Activated naive CD8-positive, alpha-beta T cell treated with anti-CD3 and anti-CD28 coated beads, Interleukin-2, amount 10 ng/mL, durations not matched to agents 7 days and 5 days (primary cell): ENCODE measurements around the gene PAX5. TPM values are rescaled to one million over a fixed set of nuclear protein-coding genes. Genes with fewer than 3 reads are reported as not detected.

Experiments used
- ATAC-seq: fragments of 150-1000 bp; cut with Tn5 transposase; one replicate; pipeline ENCODE4 v1.10.0; 2021; ENCODE audit warnings: low read depth, moderate library complexity
- POLR2A ChIA-PET: fragments of 350-600 bp; sonication (Branson Sonifier 250); formaldehyde crosslinking; loops from one replicate; lab custom pipeline; 2021; ENCODE audit warnings: antibody characterized with exemption; lab: Charles Lee
- DNase-seq: peaks from one replicate; pipeline ENCODE4 v3.0.0; 2021
- H3K27ac Mint-ChIP-seq: one replicate; pipeline ENCODE4 v1.8.0; 2022; ENCODE audit warnings: mild to moderate bottlenecking, mixed read lengths
- H3K27me3 Mint-ChIP-seq: one replicate; pipeline ENCODE4 v1.8.0; 2022; ENCODE audit warnings: mild to moderate bottlenecking, moderate library complexity, mixed read lengths
- H3K36me3 Mint-ChIP-seq: one replicate; pipeline ENCODE4 v1.8.0; 2021; ENCODE audit warnings: mild to moderate bottlenecking, mixed read lengths
- H3K4me1 Mint-ChIP-seq: one replicate; pipeline ENCODE4 v1.8.0; 2021; ENCODE audit warnings: mixed read lengths
- H3K4me3 Mint-ChIP-seq: one replicate; pipeline ENCODE4 v1.8.0; 2022; ENCODE audit warnings: mild to moderate bottlenecking, moderate library complexity, mixed read lengths
- H3K9me3 Mint-ChIP-seq: one replicate; pipeline ENCODE4 v1.8.0; 2021; ENCODE audit warnings: mixed read lengths
- total RNA-seq, 2 experiments: library from RNA; stranded (reverse); gene quantifications; one replicate each; pipeline ENCODE4 v1.2.3, GENCODE V29; 2021

Gene PAX5
- total RNA-seq, 2 experiments from 2014 or later: 0.89 to 1.1 TPM

- H3K9me3 Mint-ChIP-seq: peaks cover 4% of the 10 kb centered on the region
These were observed 103.1 kb downstream of the PAX5 start for GRCh38 chr9:36930941-36931340.

GRCh38 chr9:36929350-36929675 lies 104.8 kb downstream of the PAX5 start:
- H3K9me3 Mint-ChIP-seq: peaks cover 4% of the 10 kb centered on the region
- H3K36me3 Mint-ChIP-seq: no peaks in the 10 kb centered on the region
- no peak overlapping the region for H3K27ac Mint-ChIP-seq
- peaks cover 14% of the 10 kb centered on the region for H3K4me1 Mint-ChIP-seq
- DNase-seq: no peak
- H3K4me3 Mint-ChIP-seq: no peak overlapping the region
- peaks cover 25% of the 10 kb centered on the region for H3K27me3 Mint-ChIP-seq
- no peak for ATAC-seq
- POLR2A ChIA-PET: no interaction called here

More at GRCh38 chr9:36930941-36931340, 103.1 kb downstream of the PAX5 start:
- Mint-ChIP-seq H3K27ac (no peak overlapping the region), H3K4me1 (peaks cover 12% of the 10 kb centered on the region), H3K27me3 (peaks cover 15% of the 10 kb centered on the region), H3K4me3 (no peak overlapping the region), H3K36me3 (no peaks in the 10 kb centered on the region)
- ATAC-seq: no peak
- POLR2A ChIA-PET: no interaction called here
- DNase-seq: no peak

DNA sequence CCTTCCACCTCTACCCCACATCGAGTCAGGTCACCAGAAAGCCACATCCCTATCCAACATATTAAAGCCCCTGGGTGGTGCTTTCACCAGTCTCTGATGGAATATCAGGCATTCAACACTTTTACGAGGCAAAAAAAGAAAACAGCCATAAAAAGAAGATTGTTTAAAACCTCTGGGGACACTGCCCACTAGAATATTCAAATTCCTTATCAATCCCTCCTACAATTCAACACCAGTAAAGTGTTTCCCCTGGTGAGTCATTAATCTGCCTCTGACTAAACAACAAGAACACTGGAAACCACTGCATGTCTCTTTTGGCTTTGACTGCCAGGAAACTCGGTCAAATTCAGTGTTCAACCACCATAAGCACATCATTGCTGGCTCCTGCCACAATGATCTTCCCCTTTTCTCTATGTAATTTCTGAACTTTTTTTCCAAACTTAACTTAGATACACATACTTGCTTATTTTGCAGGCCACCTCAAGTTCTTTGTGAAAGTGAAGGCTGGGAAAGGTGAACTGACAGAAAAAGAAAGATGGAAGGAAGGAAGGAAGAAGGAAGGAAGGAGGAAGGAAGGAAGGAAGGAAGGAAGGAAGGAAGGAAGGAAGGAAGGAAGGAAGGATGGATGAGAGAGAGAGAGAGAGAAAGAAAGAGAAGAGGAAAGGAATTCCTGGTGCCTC lies 105.3 kb downstream of the PAX5 start:
- no peak overlapping the region for H3K27ac Mint-ChIP-seq
- peaks cover 17% of the 10 kb centered on the region for H3K4me1 Mint-ChIP-seq
- POLR2A ChIA-PET: no interaction called here
- H3K36me3 Mint-ChIP-seq: no peaks in the 10 kb centered on the region
- peak overlapping the region; percentile 37 for H3K4me3 Mint-ChIP-seq
- DNase-seq (no peak), ATAC-seq (peak; percentile 56)
- H3K27me3 Mint-ChIP-seq: peaks cover 25% of the 10 kb centered on the region
- H3K9me3 Mint-ChIP-seq: peaks cover 4% of the 10 kb centered on the region

DNA sequence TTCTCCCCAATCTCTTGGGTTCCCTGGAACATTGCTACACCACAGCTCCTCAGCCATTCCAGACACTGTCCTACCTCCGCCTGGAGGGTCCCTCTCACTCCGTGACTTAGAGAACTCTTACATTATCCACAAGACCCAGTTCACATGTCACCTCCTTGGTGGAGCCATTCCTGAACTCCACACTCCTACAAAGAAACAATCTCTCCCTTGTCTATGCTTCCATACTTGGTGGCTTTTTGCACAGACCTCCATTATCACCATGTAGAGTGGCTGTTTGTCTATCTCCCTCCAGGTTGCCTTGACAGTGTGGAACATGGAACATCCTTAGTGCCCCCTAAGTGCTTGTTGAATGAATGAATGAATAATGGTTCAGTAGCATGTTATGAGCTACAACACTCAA lies 105.9 kb downstream of the PAX5 start:
- Mint-ChIP-seq H3K9me3 (peaks cover 4% of the 10 kb centered on the region), H3K27me3 (peaks cover 25% of the 10 kb centered on the region)
- ATAC-seq: no peak

DNA sequence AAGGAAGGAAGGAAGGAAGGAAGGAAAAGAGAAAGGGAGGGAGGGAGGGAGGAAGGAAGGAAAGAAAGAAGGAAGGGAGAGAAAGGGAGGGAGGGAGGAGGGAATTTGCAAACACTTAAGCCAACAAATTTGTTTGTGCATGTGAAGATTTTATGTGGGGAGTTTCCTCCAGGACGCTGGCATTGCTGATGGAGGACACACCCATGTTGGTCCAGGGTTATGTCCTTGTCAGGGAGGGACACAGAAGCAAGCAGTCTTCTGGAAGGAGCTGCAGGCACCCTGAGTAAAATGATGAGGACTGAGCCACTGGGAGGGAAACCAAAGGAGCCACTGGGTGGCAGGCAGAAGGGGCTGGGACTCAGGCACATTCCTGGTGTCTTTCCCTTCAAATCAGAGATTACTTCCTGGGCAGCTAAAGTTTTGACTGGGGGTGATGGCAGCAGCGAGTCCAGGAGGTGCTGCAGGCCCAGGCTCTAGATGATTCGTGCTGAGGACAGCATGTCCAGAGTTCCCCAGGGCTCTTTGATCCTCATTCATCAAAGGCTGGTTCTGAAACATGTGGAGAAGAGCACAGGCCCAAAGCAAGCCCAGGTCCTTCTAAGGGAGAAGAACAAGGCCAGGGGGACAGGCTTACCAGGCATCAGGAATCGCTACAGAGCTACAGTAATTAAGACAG lies 109.2 kb downstream of the PAX5 start:
- Mint-ChIP-seq H3K27ac (no peak overlapping the region), H3K4me3 (no peak overlapping the region), H3K36me3 (no peaks in the 10 kb centered on the region), H3K4me1 (peaks cover 24% of the 10 kb centered on the region), H3K27me3 (peaks cover 31% of the 10 kb centered on the region), H3K9me3 (no peaks in the 10 kb centered on the region)
- ATAC-seq: no peak
- no peak for DNase-seq
- POLR2A ChIA-PET: no interaction called here

More for the DNA sequence above, 105.9 kb downstream of the PAX5 start:
- Mint-ChIP-seq H3K4me3 (no peak overlapping the region), H3K4me1 (peaks cover 21% of the 10 kb centered on the region), H3K36me3 (no peaks in the 10 kb centered on the region), H3K27ac (no peak overlapping the region)
- DNase-seq: no peak
- POLR2A ChIA-PET: no interaction called here

GRCh38 chr9:36924071-36924470 lies 110.0 kb downstream of the PAX5 start:
- no peak overlapping the region for H3K4me3 Mint-ChIP-seq
- ATAC-seq (peak; percentile 60), DNase-seq (no peak)
- peaks cover 33% of the 10 kb centered on the region for H3K27me3 Mint-ChIP-seq
- POLR2A ChIA-PET: no interaction called here
- peaks cover 21% of the 10 kb centered on the region for H3K4me1 Mint-ChIP-seq
- no peaks in the 10 kb centered on the region for H3K9me3 Mint-ChIP-seq
- H3K27ac Mint-ChIP-seq: no peak overlapping the region
- no peaks in the 10 kb centered on the region for H3K36me3 Mint-ChIP-seq

DNA sequence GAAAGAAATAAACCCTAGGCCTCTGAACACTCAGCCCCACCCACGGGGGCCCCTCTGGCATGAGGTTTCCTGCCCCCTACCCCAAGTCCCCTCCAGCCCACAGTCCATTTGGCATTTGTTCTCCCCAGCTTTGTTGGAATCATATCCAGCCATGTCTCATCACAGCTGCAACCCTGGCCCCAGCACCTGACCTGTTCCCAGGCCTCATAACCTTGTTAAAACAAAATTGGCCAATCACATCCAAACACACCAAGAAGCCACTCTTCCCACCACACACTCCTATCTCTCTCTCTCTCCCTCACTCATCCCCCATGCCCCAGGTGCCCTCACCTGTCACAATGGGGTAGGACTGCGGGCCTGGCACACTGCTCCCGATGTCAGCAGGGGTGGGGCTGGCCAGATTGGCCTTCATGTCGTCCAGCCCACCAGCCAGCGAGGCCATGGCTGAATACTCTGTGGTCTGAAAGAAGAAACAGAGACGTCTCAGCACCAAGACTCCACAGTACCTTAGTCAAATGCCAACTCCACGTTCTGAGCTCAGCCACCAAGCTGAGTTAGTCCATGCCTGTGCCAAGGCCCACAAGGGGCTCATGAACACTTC lies 110.9 kb downstream of the PAX5 start:
- ATAC-seq: no peak
- Mint-ChIP-seq H3K4me1 (peaks cover 13% of the 10 kb centered on the region), H3K9me3 (no peaks in the 10 kb centered on the region), H3K4me3 (no peak overlapping the region), H3K27ac (no peak overlapping the region), H3K36me3 (no peaks in the 10 kb centered on the region), H3K27me3 (peaks cover 36% of the 10 kb centered on the region)
- DNase-seq: no peak
- POLR2A ChIA-PET: no interaction called here

DNA sequence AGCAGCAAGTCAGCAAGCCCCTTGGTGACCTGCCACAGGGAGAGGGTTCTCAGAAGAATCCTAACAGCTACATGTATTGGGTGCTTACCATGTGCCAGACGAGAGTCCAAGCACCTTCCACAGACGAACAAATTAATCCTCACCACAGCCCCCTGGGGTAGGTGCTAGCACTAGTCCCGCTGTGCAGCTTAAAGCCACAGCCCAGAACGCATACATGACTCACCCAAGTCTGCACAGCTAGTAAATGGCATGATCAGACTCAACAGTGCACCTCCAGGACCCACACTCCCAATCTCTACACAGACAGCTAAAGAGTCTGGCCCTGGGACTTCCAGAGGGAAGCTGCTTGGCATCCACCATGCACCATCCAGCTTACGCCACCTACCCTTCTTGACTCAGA lies 111.5 kb downstream of the PAX5 start:
- Mint-ChIP-seq H3K36me3 (no peaks in the 10 kb centered on the region), H3K4me3 (no peak overlapping the region), H3K9me3 (no peaks in the 10 kb centered on the region), H3K27me3 (peaks cover 36% of the 10 kb centered on the region), H3K27ac (no peak overlapping the region), H3K4me1 (peaks cover 13% of the 10 kb centered on the region)
- ATAC-seq: no peak
- POLR2A ChIA-PET: no interaction called here
- no peak for DNase-seq

GRCh38 chr9:36914212-36914577 lies 119.9 kb downstream of the PAX5 start:
- no peak for ATAC-seq
- DNase-seq: no peak
- Mint-ChIP-seq H3K27ac (no peak overlapping the region), H3K36me3 (no peaks in the 10 kb centered on the region), H3K4me1 (no peaks in the 10 kb centered on the region), H3K9me3 (no peaks in the 10 kb centered on the region), H3K4me3 (no peak overlapping the region), H3K27me3 (peaks cover 29% of the 10 kb centered on the region)
- POLR2A ChIA-PET: no interaction called here

DNA sequence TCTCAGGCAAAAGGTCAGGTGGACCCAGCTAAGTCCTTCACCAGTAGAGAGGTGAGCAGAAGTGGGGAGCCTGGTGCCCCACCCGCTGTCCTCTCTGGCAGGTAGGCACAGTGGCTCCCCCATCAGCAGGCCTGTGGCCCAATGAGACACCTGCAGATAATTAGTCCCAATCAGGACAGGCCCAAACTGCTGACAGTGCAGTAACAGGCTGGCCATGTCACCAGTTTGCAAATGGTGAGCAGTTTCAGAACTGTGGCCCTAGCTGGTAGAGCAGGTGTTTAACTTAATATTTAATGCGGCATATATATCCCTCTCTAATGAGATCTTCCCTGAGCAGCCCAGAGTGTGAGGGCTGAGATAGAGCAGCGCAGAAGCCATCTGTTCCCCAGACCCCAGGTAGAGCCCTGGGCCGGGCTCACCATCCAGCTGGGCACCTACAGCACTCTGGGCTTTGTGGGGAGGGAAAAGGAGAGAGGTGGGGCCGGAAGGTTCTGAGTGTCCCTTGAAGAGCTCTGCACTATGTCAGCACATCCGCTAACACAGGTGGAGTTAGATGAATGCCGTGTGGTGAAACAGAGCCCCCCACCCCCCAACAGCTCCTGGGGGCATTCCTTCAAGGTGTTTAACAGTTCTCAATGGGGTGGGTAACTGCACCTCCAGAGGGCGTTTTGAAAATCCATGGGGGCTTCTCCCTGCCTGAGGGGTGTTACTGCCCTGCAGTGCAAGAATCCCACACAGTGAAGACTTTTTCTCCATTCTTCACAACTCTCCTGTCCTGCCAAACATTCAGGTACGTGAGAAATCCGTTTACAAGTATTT lies 120.5 kb downstream of the PAX5 start:
- Mint-ChIP-seq H3K27ac (no peak overlapping the region), H3K9me3 (no peaks in the 10 kb centered on the region), H3K27me3 (peaks cover 24% of the 10 kb centered on the region), H3K4me3 (no peak overlapping the region), H3K4me1 (no peaks in the 10 kb centered on the region), H3K36me3 (no peaks in the 10 kb centered on the region)
- ATAC-seq (no peak), DNase-seq (no peak)
- POLR2A ChIA-PET: no interaction called here

GRCh38 chr9:36912620-36913019 lies 121.4 kb downstream of the PAX5 start:
- Mint-ChIP-seq H3K27me3 (peaks cover 25% of the 10 kb centered on the region), H3K9me3 (no peaks in the 10 kb centered on the region), H3K4me1 (no peaks in the 10 kb centered on the region), H3K4me3 (no peak overlapping the region), H3K27ac (no peak overlapping the region), H3K36me3 (no peaks in the 10 kb centered on the region)
- ATAC-seq (no peak), DNase-seq (no peak)
- POLR2A ChIA-PET: no interaction called here

- Mint-ChIP-seq H3K36me3 (no peaks in the 10 kb centered on the region), H3K9me3 (no peaks in the 10 kb centered on the region), H3K27ac (no peak overlapping the region), H3K27me3 (peaks cover 32% of the 10 kb centered on the region), H3K4me3 (no peak overlapping the region), H3K4me1 (no peaks in the 10 kb centered on the region)
- DNase-seq (no peak), ATAC-seq (no peak)
- POLR2A ChIA-PET: no interaction called here
These were observed 122.3 kb downstream of the PAX5 start for GRCh38 chr9:36911601-36912412.

DNA sequence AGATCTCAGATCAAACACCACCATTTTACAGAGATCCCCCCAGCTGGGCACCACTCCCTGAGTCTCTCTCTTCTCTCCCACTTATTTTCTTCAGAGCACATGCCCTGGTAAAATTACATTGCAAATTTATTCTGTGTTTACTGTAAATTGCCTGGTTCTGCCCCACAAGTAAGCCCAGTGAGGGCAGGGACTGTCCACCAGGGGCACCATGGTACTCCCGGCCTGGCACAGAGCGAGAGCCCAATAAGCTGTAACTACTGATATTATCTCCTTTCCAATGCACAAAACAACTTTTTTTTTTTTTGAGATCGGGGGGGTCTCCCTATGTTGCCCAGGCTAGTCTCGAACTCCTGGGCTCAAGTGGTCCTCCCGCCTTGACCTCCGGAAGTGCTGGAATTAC lies 123.0 kb downstream of the PAX5 start:
- Mint-ChIP-seq H3K9me3 (no peaks in the 10 kb centered on the region), H3K27me3 (peaks cover 37% of the 10 kb centered on the region), H3K27ac (no peak overlapping the region), H3K4me3 (no peak overlapping the region), H3K36me3 (no peaks in the 10 kb centered on the region), H3K4me1 (no peaks in the 10 kb centered on the region)
- ATAC-seq: no peak
- no peak for DNase-seq
- POLR2A ChIA-PET: no interaction called here
